Stomach (tissue), 19 donors: ENCODE data around the gene NOA1. TPM values are rescaled to one million over a fixed set of nuclear protein-coding genes. Genes with fewer than 3 reads are reported as not detected.

Experiments used
- DNase-seq, 2 donors: peaks; one replicate each; pipeline versions ENCODE4 v3.0.0 to v3.0.0-alpha.2; 2013 to 2019
- H3K27ac ChIP-seq, 5 donors: fragments of 200-600 bp in 4 of 5; sonication (generic) in 4 of 5; one replicate each; pipeline ENCODE4 v1.5.1; 2013 to 2019; ENCODE audit warnings: mild to moderate bottlenecking in 1 of 5, moderate library complexity in 1 of 5
- H3K27me3 ChIP-seq, 3 donors: fragments of 200-600 bp; sonication (generic); one replicate each; pipeline ENCODE4 v1.5.1; 2017 to 2019; ENCODE audit warnings: mixed run types in 1 of 3
- H3K36me3 ChIP-seq, 4 donors: fragments of 200-600 bp; sonication (generic); 1 replicate in 3 of 4; 2 replicates in 1 of 4; pipeline ENCODE4 v1.5.1; 2016 to 2019
- H3K4me1 ChIP-seq, 4 donors: fragments of 200-600 bp; sonication (generic); one replicate each; pipeline ENCODE4 v1.5.1; 2016 to 2019
- H3K4me3 ChIP-seq, 4 donors: fragments of 200-600 bp; sonication (generic) in 3 of 4; one replicate each; pipeline ENCODE4 v1.5.1; 2016 to 2019; ENCODE audit warnings: mild to moderate bottlenecking in 1 of 4
- H3K9me3 ChIP-seq, 4 donors: fragments of 200-600 bp; sonication (generic); one replicate each; pipeline ENCODE4 v1.5.1; 2016 to 2019
- CTCF ChIP-seq, 7 experiments: fragments of 450-650 bp in 4 of 7; fragments of 200-600 bp in 3 of 7; sonication (generic) in 3 of 7; IDR thresholded peaks; one replicate each; pipeline ENCODE4 v1.5.1; 2016 to 2019; ENCODE audit warnings: antibody characterized with exemption in 7 of 7, control low read depth in 2 of 7, mild to moderate bottlenecking in 1 of 7
- EP300 ChIP-seq: sonication (generic); formaldehyde crosslinking; IDR thresholded peaks from one replicate; pipeline ENCODE4 v1.6.1; 2017; ENCODE audit warnings: antibody characterized with exemption
- POLR2A ChIP-seq, 4 donors: fragments of 450-650 bp; IDR thresholded peaks; one replicate each; pipeline ENCODE4 v1.6.1; 2016; ENCODE audit warnings: antibody characterized with exemption in 4 of 4, control low read depth in 2 of 4, mild to moderate bottlenecking in 1 of 4, moderate library complexity in 1 of 4
- POLR2AphosphoS5 ChIP-seq, 3 donors: sonication (generic); formaldehyde crosslinking; IDR thresholded peaks; one replicate each; pipeline ENCODE4 v1.6.1; 2016; ENCODE audit warnings: antibody characterized with exemption in 3 of 3
- WGBS, 5 donors: extraction: QIAGEN DNeasy Blood & Tissue Kit in 3 of 5; methylation state at CpG; one replicate each; pipeline versions ENCODE4 v1.1.5 to v1.1.7; 2013 to 2018; 5-methylcytosine and 5-hydroxymethylcytosine counted together
- intact Hi-C: fragments of 100-400 bp; cut with DNase I; formaldehyde crosslinking; loops from one replicate; pipeline ENCODE4 v1.15.1; 2023; ENCODE audit warnings: low total_unique reads
- long read RNA-seq, 10 donors: transcript quantifications; one replicate each; lab custom pipeline, GENCODE V29; 2026
- polyA plus RNA-seq, 3 donors: library from polyadenylated mRNA; stranded (reverse); fragments of 200-250 nt; gene quantifications; one replicate each; pipeline ENCODE4 v1.2.3, GENCODE V29; 2013
- total RNA-seq, 5 donors: library from RNA; depleted of rRNA; stranded (reverse); fragments of >200 nt; gene quantifications; one replicate each; pipeline versions ENCODE4 v1.1.0 to v1.2.3, GENCODE V29; 2014 to 2016
- donor health status: healthy with polysubstance abuse.
- donor health status: Bipolar disorder and iron deficiency.
- donor health status: healthy.

NOA1 gene
- total RNA-seq (10 to 100 TPM in 4 of 5 donors, 1 to 10 TPM in 1; 1.2 to 81.7 (median 13.6) TPM), polyA plus RNA-seq (10 to 100 TPM; 10.1 to 20.0 (median 10.5) TPM)
- long read RNA-seq, donor 1, transcript NOA1-201 (7 exons, 3,415 nt), result major isoform, 15 of 15 reads
- long read RNA-seq, donor 1, partial matches to known transcripts, result 0 of 15 reads
- long read RNA-seq, donor 1, other reads (novel, unspliced or antisense), result 0 of 15 reads
- long read RNA-seq, donor 2, transcript NOA1-201 (7 exons, 3,415 nt), result major isoform, 9 of 9 reads
- long read RNA-seq, donor 2, partial matches to known transcripts, result 0 of 9 reads
- long read RNA-seq, donor 2, other reads (novel, unspliced or antisense), result 0 of 9 reads
- long read RNA-seq, donor 3, partial matches to known transcripts, result 0 of 4 reads
- long read RNA-seq, donor 3, other reads (novel, unspliced or antisense), result 0 of 4 reads
- long read RNA-seq, donor 4, partial matches to known transcripts, result 0 of 1 reads
- long read RNA-seq, donor 4, other reads (novel, unspliced or antisense), result 0 of 1 reads
- long read RNA-seq, donor 5, transcript NOA1-201 (7 exons, 3,415 nt), result major isoform, 17 of 17 reads
- long read RNA-seq, donor 5, partial matches to known transcripts, result 0 of 17 reads
- long read RNA-seq, donor 5, other reads (novel, unspliced or antisense), result 0 of 17 reads
- long read RNA-seq, donor 6, result 0 reads
- long read RNA-seq, donor 7, transcript NOA1-201 (7 exons, 3,415 nt), result major isoform, 12 of 12 reads
- long read RNA-seq, donor 7, partial matches to known transcripts, result 0 of 12 reads
- long read RNA-seq, donor 7, other reads (novel, unspliced or antisense), result 0 of 12 reads
- long read RNA-seq, donor 8, transcript NOA1-201 (7 exons, 3,415 nt), result major isoform, 19 of 19 reads
- long read RNA-seq, donor 8, partial matches to known transcripts, result 0 of 19 reads
- long read RNA-seq, donor 8, other reads (novel, unspliced or antisense), result 0 of 19 reads
- long read RNA-seq, donor 9, partial matches to known transcripts, result 6 of 10 reads
- long read RNA-seq, donor 9, other reads (novel, unspliced or antisense), result 0 of 10 reads
- long read RNA-seq, donor 10, partial matches to known transcripts, result 0 of 4 reads
- long read RNA-seq, donor 10, other reads (novel, unspliced or antisense), result 0 of 4 reads

- 0 to 1% (median 1%) methylated on average over 33 to 51 of the region's 51 CpGs for WGBS, 5 donors
- intact Hi-C loops, result loop anchor here (5.0 kb wide), 1 partner anchor 70 kb away; the partner anchor contains the start of gene REST
Measured at GRCh38 chr4:56977321-56978012, at the start of gene NOA1. Gene NOA1, minus strand, starts transcription at chr4:56977606. Its CDS starts 21 bp downstream, at chr4:56977585.

DNA sequence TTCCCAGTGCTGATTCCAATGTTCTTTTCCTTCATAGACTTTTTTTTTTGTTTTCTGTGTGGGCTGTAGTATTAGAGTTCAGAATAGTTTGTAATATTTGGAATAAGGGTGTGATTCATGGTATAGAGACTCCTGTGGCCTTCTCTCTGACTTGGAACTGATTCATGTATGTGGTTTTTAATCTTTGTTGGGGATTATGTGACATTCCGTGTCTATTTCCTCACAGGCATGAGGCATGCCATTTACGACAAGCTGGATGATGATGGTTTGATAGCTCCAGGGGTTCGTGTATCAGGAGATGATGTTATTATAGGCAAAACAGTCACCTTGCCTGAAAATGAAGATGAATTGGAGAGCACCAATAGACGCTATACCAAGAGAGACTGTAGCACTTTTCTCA, 45.7 kb upstream of the NOA1 start:
- no peak for DNase-seq
- Histone ChIP-seq H3K27me3 (no peaks in the 10 kb centered on the region), H3K36me3 (peaks cover 52 to 100% (median 99%) of the 10 kb centered on the region in 4 donors), H3K27ac (no peak overlapping the region), H3K9me3 (no peaks in the 10 kb centered on the region), H3K4me3 (no peak overlapping the region), H3K4me1 (peaks cover 0 to 10% (median 3%) of the 10 kb centered on the region in 4 donors)
- TF ChIP-seq EP300, result no peak
- no peak for TF ChIP-seq POLR2AphosphoS5 (IDR thresholded peaks at IDR 0.05)
- TF ChIP-seq POLR2A (IDR thresholded peaks at IDR 0.05), result no peak
- no peak for TF ChIP-seq CTCF (IDR thresholded peaks at IDR 0.05)
- intact Hi-C loops, result no loop called here
- whole genome bisulfite sequencing, 5 donors, result 76 to 86% (median 82%) methylated on average over 4 of the region's 4 CpGs

More at GRCh38 chr4:56977321-56978012, at the start of gene NOA1:
- H3K27ac ChIP-seq, result peak within 1 kb of the TSS; percentile 89 to 94 (median 93)
- peaks cover 41 to 65% (median 52%) of the 10 kb centered on the region in 4 donors for H3K4me1 ChIP-seq
- H3K36me3 ChIP-seq, result peaks cover 17 to 23% (median 22%) of the 10 kb centered on the region in 4 donors
- H3K4me3 ChIP-seq, result peak within 1 kb of the TSS; percentile 73 to 99 (median 96)
- H3K27me3 ChIP-seq, result no peaks in the 10 kb centered on the region
- DNase-seq, result peak; percentile 99
- H3K9me3 ChIP-seq, result peaks cover 3 to 12% (median 7%) of the 10 kb centered on the region in 4 donors
- TF ChIP-seq CTCF (IDR thresholded peaks at IDR 0.05) (no peak), EP300 (no peak), POLR2A (IDR thresholded peaks at IDR 0.05) (peak in 1 of 4 donors; percentile 26), POLR2AphosphoS5 (IDR thresholded peaks at IDR 0.05) (peak; percentile 90 to 92 (median 92))

- WGBS, 5 donors, result 81 to 94% (median 93%) methylated on average over 5 of the region's 5 CpGs
- TF ChIP-seq CTCF (IDR thresholded peaks at IDR 0.05) (no peak), POLR2AphosphoS5 (IDR thresholded peaks at IDR 0.05) (no peak)
- Histone ChIP-seq H3K4me1 (peaks cover 0 to 10% (median 0%) of the 10 kb centered on the region in 4 donors), H3K27me3 (no peaks in the 10 kb centered on the region), H3K4me3 (no peak overlapping the region), H3K27ac (peak overlapping the region in 1 of 5 donors; percentile 7), H3K36me3 (peaks cover 45 to 100% (median 99%) of the 10 kb centered on the region in 4 donors), H3K9me3 (no peaks in the 10 kb centered on the region)
- intact Hi-C loops, result no loop called here
- no peak for DNase-seq
Measured at GRCh38 chr4:57020467-57021101, 43.2 kb upstream of the NOA1 start.
